NCI-H1417 (cell line): ENCODE data around the gene ADAM11.

ENCODE experiments used
- DNase-seq, 3 experiments: peaks; one replicate each; lab custom pipeline; 2025; lab: John Stamatoyannopoulos, UW

ADAM11 gene

DNA sequence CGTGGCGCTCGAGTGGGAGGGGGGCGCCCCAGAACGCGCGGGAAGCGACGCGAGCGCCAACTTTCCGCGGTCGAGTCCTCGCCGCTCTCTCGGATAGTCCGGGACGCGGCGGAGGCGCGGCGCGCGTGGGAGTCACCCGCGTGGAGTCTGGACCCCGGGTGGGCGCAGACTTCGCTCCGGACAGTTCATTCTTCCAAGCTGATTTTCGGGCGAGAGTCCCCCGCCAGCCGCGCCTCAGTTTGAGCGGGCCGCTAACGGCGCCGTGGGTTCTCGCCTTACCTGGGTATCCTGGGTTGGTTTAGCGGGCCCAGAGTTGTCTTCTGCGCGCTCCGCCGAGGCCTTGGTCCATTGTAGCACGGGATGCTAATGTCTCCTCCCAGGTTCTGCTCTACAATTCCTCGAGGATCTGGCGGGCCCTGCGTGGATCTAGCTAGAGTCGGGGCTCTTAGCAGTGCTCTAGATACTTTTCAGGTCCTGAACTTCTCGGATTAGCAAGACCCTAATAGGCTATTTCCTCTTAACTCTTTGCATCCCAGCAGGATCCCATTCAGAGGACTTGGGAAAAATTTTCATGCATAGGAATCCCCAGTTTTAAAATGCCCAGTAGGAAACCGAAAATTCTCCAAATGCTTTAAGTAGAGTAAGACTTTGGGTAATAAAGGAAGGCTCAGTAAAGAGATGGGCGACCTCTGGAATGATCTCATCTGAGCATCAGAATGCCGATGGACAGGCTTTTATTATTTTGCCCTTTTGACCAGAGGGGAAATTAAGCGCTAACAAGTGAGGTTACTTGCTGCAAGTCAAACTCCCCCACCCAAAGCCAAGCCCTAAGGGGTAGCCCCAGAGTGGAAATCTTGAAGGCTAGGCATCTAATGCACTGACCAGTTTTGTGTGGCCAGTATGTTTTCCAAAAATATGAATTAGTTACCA, 71.8 kb downstream of the ADAM11 start:
- peak in 2 of 3 experiments; percentile 22 to 38 for DNase-seq

DNA sequence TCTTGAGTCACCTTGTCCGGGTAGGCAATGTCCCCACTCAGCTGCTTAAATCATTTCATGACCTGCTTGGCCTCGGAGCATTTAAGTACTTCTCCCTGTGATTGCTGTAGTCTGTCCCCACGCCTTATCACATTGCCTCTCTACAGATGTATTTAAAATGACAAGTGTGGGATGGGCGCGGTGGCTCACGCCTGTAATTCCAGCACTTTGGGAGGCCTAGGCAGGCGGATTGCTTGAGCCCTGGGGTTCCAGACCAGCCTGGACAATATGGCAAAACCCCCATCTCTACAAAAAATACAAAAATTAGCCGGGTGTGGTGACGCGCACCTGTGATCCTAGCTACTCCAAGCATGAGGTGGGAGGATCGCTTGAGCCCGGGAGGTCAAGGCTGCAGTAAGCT, 72.6 kb downstream of the ADAM11 start:
- DNase-seq, result no peak
